Activated CD4-positive, alpha-beta T cell treated with anti-CD3 and anti-CD28 coated beads, Interleukin-2, Interleukin-4, amounts not matched to agents 100 ng/mL and 50 ng/mL, durations not matched to agents 16 hours and 8 hours (primary cell): ENCODE data around the gene SERPINB10.

Source experiments
- DNase-seq: peaks from one replicate; pipeline ENCODE4 v3.0.0-alpha.2; 2020; ENCODE audit warnings: low spot score

Gene SERPINB10

GRCh38 chr18:63907664-63908063 lies at the start of gene SERPINB10:
Gene SERPINB10, plus strand, starts transcription at chr18:63907958. Its CDS starts 7,553 bp downstream, at chr18:63915511.
- no peak for DNase-seq

- no peak for DNase-seq
These were observed 49.3 kb upstream of the SERPINB10 start for GRCh38 chr18:63858456-63858855.

GRCh38 chr18:63859781-63860475 lies 47.8 kb upstream of the SERPINB10 start:
- no peak for DNase-seq

- DNase-seq, result no peak
These were observed 47.2 kb upstream of the SERPINB10 start for GRCh38 chr18:63860531-63860930.

- no peak for DNase-seq
These were observed 40.2 kb upstream of the SERPINB10 start for GRCh38 chr18:63867368-63868125.

- DNase-seq, result no peak
These were observed 39.2 kb upstream of the SERPINB10 start for GRCh38 chr18:63868546-63868945.

- no peak for DNase-seq
These were observed 38.4 kb upstream of the SERPINB10 start for GRCh38 chr18:63869374-63869773.

- DNase-seq, result no peak
These were observed 37.9 kb upstream of the SERPINB10 start for GRCh38 chr18:63869851-63870250.

- no peak for DNase-seq
These were observed 35.9 kb upstream of the SERPINB10 start for GRCh38 chr18:63871836-63872235.

- no peak for DNase-seq
These were observed 35.2 kb upstream of the SERPINB10 start for GRCh38 chr18:63872586-63872985.

GRCh38 chr18:63878343-63878742 lies 29.4 kb upstream of the SERPINB10 start:
- DNase-seq, result no peak

GRCh38 chr18:63878925-63879324 lies 28.8 kb upstream of the SERPINB10 start:
- DNase-seq, result no peak

- DNase-seq, result no peak
These were observed 28.0 kb upstream of the SERPINB10 start for GRCh38 chr18:63879709-63880108.

- no peak for DNase-seq
These were observed 25.9 kb upstream of the SERPINB10 start for GRCh38 chr18:63881851-63882250.

GRCh38 chr18:63882333-63883141 lies 25.2 kb upstream of the SERPINB10 start:
- DNase-seq, result peak; percentile 39

GRCh38 chr18:63883617-63884016 lies 24.1 kb upstream of the SERPINB10 start:
- DNase-seq, result no peak

GRCh38 chr18:63887424-63887823 lies 20.3 kb upstream of the SERPINB10 start, which contains the start of gene SERPINB2:
Gene SERPINB2, plus strand, starts transcription at chr18:63887705. Its CDS starts 3,740 bp downstream, at chr18:63891445.
- DNase-seq, result no peak

- no peak for DNase-seq
These were observed 19.1 kb upstream of the SERPINB10 start for GRCh38 chr18:63888470-63889190.

- no peak for DNase-seq
These were observed 18.1 kb upstream of the SERPINB10 start for GRCh38 chr18:63889626-63890025.

- no peak for DNase-seq
These were observed 17.4 kb upstream of the SERPINB10 start for GRCh38 chr18:63890237-63890949.

- DNase-seq, result no peak
These were observed 16.8 kb upstream of the SERPINB10 start for GRCh38 chr18:63890950-63891304.
